Osteoblast (primary cell): Measurements from ENCODE around the gene TEDDM1. TPM values are rescaled to one million over a fixed set of nuclear protein-coding genes. Genes with fewer than 3 reads are reported as not detected.

ENCODE experiments used
- DNase-seq: peaks from one replicate; pipeline ENCODE4 v3.0.0; 2011; ENCODE audit warnings: low spot score, mixed read lengths; ENCODE audit not compliant: insufficient read length; ENCODE audit errors: missing footprints
- H2AFZ ChIP-seq: 2 replicates; pipeline ENCODE4 v1.6.0; 2011; ENCODE audit warnings: mild to moderate bottlenecking, low read length
- H3K27ac ChIP-seq: 2 replicates; pipeline ENCODE4 v1.5.1; 2011; ENCODE audit warnings: mild to moderate bottlenecking, low read depth, low read length, moderate library complexity
- H3K27me3 ChIP-seq: 2 replicates; pipeline ENCODE4 v1.6.0; 2012; ENCODE audit warnings: mild to moderate bottlenecking, control low read depth, inconsistent platforms, low read length, moderate library complexity; ENCODE audit not compliant: insufficient read depth
- H3K36me3 ChIP-seq: 2 replicates; pipeline ENCODE4 v1.5.1; 2011; ENCODE audit warnings: mild to moderate bottlenecking, low read length, control low read depth, moderate library complexity; ENCODE audit not compliant: insufficient read depth
- H3K4me1 ChIP-seq: 2 replicates; pipeline ENCODE4 v1.5.1; 2011; ENCODE audit warnings: mild to moderate bottlenecking, low read length, control low read depth, moderate library complexity; ENCODE audit not compliant: insufficient read depth
- H3K4me2 ChIP-seq: 2 replicates; pipeline ENCODE4 v1.6.0; 2011; ENCODE audit warnings: mild to moderate bottlenecking, low read length; ENCODE audit not compliant: insufficient read depth
- H3K4me3 ChIP-seq: fragments of 200-600 bp; sonication (generic); 3 replicates; pipeline ENCODE4 v1.5.1; 2012; ENCODE audit warnings: mild to moderate bottlenecking, low read length, inconsistent platforms; ENCODE audit not compliant: insufficient read depth
- H3K79me2 ChIP-seq: 2 replicates; pipeline ENCODE4 v1.6.0; 2012; ENCODE audit warnings: mild to moderate bottlenecking, low read length, control low read depth, inconsistent platforms; ENCODE audit not compliant: insufficient read depth
- H3K9me3 ChIP-seq: 2 replicates; pipeline ENCODE4 v1.5.1; 2011; ENCODE audit warnings: low read depth, low read length, control low read depth
- H4K20me1 ChIP-seq: 2 replicates; pipeline ENCODE4 v1.6.0; 2012; ENCODE audit warnings: mild to moderate bottlenecking, low read length, control low read depth; ENCODE audit not compliant: insufficient read depth
- total RNA-seq: library from RNA; depleted of rRNA; stranded (reverse); fragments of >200 nt; gene quantifications from 2 replicates; pipeline ENCODE4 v1.2.3, GENCODE V29; 2012
- TF ChIP-seq, protein P1 (sequence below): IDR thresholded peaks from 2 replicates; pipeline ENCODE4 v1.5.1; 2011; ENCODE audit warnings: mild to moderate bottlenecking, low read depth, low read length, moderate library complexity; ENCODE audit errors: extremely low read depth

The TEDDM1 gene
- total RNA-seq, 1 donor, result not detected

DNA sequence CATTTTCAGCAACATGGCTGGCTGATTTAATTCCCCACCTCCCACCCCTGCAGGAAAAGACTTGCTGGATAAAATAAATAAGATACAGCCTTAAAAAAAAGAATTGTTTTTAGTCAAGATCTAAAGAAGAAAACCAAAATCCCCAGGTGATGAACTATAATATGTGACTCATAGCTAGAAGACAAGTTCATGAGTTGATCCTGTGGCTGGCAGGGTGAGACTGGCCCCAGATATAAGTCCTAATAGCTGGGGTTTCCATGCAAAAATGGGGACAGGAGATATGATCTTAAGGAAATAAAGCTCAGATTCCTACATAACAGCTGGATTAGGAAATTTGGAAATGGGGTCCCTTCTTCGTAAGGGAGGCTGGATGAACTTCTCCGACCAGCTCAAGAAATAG, 27.6 kb upstream of the TEDDM1 start:
- no peaks in the 10 kb centered on the region for H3K4me1 ChIP-seq
- H4K20me1 ChIP-seq, result no peaks in the 10 kb centered on the region
- H3K9me3 ChIP-seq, result no peaks in the 10 kb centered on the region
- H3K27me3 ChIP-seq, result no peaks in the 10 kb centered on the region
- H3K79me2 ChIP-seq, result no peaks in the 10 kb centered on the region
- TF ChIP-seq, protein P1, sequence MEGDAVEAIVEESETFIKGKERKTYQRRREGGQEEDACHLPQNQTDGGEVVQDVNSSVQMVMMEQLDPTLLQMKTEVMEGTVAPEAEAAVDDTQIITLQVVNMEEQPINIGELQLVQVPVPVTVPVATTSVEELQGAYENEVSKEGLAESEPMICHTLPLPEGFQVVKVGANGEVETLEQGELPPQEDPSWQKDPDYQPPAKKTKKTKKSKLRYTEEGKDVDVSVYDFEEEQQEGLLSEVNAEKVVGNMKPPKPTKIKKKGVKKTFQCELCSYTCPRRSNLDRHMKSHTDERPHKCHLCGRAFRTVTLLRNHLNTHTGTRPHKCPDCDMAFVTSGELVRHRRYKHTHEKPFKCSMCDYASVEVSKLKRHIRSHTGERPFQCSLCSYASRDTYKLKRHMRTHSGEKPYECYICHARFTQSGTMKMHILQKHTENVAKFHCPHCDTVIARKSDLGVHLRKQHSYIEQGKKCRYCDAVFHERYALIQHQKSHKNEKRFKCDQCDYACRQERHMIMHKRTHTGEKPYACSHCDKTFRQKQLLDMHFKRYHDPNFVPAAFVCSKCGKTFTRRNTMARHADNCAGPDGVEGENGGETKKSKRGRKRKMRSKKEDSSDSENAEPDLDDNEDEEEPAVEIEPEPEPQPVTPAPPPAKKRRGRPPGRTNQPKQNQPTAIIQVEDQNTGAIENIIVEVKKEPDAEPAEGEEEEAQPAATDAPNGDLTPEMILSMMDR, result no peak
- no peak for DNase-seq
- H3K27ac ChIP-seq, result no peak overlapping the region
- H3K4me3 ChIP-seq, result no peak overlapping the region
- H3K36me3 ChIP-seq, result no peaks in the 10 kb centered on the region
- H3K4me2 ChIP-seq, result no peak overlapping the region
- no peak overlapping the region for H2AFZ ChIP-seq

DNA sequence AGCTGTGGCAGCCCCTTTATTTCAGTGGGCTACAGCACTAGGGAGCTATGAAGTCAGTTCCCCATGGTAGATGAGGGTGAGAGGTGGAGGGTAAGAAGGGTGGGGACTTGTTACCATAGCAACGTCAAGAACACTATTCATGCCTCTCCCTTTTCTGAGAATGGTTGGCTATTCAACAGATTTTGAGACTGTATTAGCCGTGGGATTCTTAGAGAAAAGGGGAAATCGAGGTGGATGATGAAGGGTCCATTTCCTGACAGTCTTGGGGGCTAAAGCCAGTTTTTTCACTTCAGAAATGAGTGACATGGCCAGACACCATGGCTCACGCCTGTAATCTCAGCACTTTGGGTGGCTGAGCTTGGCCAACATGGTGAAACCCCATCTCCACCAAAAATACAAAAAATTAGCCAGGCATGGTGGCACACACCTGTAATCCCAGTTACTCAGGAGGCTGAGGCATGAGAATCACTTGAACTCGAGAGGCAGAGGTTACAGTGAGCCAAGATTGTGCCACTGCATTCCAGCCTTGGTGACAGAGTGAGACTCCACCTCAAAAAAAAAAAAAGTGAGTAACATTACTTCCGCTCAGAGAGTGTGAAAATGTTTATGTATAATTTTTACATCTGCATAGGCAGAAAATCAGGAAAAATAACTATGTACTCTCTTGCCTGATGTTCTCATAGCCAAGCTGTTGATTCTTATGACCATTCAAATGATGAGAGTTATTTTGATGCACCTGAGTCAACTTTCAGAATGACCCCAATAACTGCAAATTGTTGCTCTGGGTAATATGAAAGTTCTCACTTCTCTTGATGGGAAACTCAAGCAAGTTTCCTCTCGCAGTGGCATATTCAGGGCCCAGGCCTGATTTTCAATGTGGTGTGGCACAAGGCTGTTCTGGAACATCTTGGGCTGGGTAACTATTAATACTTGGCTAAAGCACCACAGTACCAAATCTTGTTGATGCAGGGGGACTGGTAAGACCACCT, 26.3 kb upstream of the TEDDM1 start:
- Histone ChIP-seq H3K27ac (no peak overlapping the region), H3K4me3 (no peak overlapping the region), H3K4me1 (no peaks in the 10 kb centered on the region), H3K36me3 (no peaks in the 10 kb centered on the region), H3K27me3 (no peaks in the 10 kb centered on the region), H3K9me3 (no peaks in the 10 kb centered on the region), H3K79me2 (no peaks in the 10 kb centered on the region), H4K20me1 (no peaks in the 10 kb centered on the region), H3K4me2 (no peak overlapping the region), H2AFZ (no peak overlapping the region)
- no peak for DNase-seq
- TF ChIP-seq, protein P1, result no peak

DNA sequence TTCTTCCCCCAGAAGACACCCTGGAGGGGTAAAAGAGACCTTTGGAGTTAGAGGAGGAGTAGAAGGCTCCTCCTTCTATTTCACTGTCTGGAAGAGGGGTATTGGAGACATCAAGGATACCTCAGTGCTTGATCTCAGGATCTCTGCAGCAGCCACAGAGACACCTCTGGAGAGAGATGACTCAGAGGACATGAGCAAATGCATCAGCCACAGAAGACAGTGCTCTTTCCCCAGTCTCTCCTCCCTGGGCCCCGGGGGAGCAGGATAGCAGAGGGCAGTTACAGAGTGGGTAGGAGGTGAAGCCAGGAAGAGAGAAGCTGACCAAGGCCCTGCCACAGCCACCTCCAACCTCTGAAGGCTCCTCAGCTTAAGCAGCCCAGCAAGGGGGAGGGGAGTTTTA, 15.3 kb upstream of the TEDDM1 start:
- no peaks in the 10 kb centered on the region for H3K36me3 ChIP-seq
- no peak overlapping the region for H2AFZ ChIP-seq

DNA sequence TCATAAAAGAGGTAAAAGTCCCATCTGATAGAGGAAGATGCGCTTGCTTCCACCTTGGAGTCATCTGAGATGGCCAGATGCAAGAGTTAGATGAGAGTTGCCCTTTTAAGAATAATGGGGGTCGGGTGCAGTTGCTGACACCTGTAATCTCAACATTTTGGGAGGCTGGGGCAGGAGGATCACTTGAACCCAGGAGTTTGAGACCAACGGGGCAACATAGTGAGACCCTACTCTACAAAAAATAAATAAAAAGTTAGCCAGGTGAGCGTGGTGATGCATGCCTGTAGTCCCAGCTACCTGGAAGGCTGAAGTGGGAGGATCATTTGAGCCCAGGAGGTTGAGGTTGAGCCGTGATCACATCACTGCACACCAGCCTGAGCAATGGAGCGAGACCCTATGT, 13.5 kb upstream of the TEDDM1 start:
- Histone ChIP-seq H2AFZ (no peak overlapping the region), H3K9me3 (no peaks in the 10 kb centered on the region), H4K20me1 (no peaks in the 10 kb centered on the region), H3K27ac (no peak overlapping the region), H3K36me3 (no peaks in the 10 kb centered on the region), H3K4me1 (no peaks in the 10 kb centered on the region), H3K4me3 (no peak overlapping the region), H3K79me2 (no peaks in the 10 kb centered on the region), H3K27me3 (no peaks in the 10 kb centered on the region), H3K4me2 (no peak overlapping the region)
- TF ChIP-seq, protein P1, result no peak
- no peak for DNase-seq

More for the DNA sequence above, 15.3 kb upstream of the TEDDM1 start:
- Histone ChIP-seq H4K20me1 (no peaks in the 10 kb centered on the region), H3K4me2 (no peak overlapping the region), H3K79me2 (no peaks in the 10 kb centered on the region), H3K27me3 (no peaks in the 10 kb centered on the region), H3K27ac (no peak overlapping the region), H3K4me3 (no peak overlapping the region), H3K4me1 (no peaks in the 10 kb centered on the region), H3K9me3 (no peaks in the 10 kb centered on the region)
- TF ChIP-seq, protein P1, result no peak
- no peak for DNase-seq
